ENCODE results near the gene PADI1.

DNA sequence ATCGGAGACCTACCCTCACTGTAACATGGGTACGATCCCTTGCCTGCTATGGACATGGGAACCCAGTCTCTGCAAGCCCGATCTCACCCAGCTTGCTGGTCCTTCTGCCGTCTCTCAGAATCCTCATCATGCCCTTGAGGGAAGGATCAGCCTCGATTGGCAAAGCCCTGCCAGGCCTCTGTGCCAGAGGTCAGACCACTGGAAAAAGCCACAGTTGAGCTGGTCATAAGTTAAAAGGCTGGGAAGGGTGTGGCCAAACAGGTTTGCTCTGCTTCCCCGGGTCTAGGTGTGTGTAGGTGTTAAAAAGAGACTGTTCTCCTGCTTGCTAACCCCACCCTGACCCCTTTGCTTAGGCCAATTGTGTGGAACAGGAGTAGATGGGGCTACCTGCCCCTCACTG lies 24.5 kb downstream of the PADI1 start:
- TF ChIP-seq RAD21 (conservative IDR thresholded peaks at IDR 0.05) (no peak), EP300 (conservative IDR thresholded peaks at IDR 0.05; ENCODE audit: poor library complexity, severe bottlenecking) (no peak), POLR2AphosphoS5 (IDR thresholded peaks at IDR 0.05) (no peak), EZH2 (IDR thresholded peaks at IDR 0.05; ENCODE audit: borderline replicate concordance, insufficient read depth, low read length, poor library complexity, severe bottlenecking) (no peak), TAF1 (IDR thresholded peaks at IDR 0.05; ENCODE audit: low read depth) (no peak), SMC3 (conservative IDR thresholded peaks at IDR 0.05; ENCODE audit: poor library complexity) (no peak)
- TF ChIP-seq, protein P1, sequence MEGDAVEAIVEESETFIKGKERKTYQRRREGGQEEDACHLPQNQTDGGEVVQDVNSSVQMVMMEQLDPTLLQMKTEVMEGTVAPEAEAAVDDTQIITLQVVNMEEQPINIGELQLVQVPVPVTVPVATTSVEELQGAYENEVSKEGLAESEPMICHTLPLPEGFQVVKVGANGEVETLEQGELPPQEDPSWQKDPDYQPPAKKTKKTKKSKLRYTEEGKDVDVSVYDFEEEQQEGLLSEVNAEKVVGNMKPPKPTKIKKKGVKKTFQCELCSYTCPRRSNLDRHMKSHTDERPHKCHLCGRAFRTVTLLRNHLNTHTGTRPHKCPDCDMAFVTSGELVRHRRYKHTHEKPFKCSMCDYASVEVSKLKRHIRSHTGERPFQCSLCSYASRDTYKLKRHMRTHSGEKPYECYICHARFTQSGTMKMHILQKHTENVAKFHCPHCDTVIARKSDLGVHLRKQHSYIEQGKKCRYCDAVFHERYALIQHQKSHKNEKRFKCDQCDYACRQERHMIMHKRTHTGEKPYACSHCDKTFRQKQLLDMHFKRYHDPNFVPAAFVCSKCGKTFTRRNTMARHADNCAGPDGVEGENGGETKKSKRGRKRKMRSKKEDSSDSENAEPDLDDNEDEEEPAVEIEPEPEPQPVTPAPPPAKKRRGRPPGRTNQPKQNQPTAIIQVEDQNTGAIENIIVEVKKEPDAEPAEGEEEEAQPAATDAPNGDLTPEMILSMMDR (IDR thresholded peaks at IDR 0.05; ENCODE audit: poor library complexity, severe bottlenecking) = no peak
- TF ChIP-seq, protein P2, sequence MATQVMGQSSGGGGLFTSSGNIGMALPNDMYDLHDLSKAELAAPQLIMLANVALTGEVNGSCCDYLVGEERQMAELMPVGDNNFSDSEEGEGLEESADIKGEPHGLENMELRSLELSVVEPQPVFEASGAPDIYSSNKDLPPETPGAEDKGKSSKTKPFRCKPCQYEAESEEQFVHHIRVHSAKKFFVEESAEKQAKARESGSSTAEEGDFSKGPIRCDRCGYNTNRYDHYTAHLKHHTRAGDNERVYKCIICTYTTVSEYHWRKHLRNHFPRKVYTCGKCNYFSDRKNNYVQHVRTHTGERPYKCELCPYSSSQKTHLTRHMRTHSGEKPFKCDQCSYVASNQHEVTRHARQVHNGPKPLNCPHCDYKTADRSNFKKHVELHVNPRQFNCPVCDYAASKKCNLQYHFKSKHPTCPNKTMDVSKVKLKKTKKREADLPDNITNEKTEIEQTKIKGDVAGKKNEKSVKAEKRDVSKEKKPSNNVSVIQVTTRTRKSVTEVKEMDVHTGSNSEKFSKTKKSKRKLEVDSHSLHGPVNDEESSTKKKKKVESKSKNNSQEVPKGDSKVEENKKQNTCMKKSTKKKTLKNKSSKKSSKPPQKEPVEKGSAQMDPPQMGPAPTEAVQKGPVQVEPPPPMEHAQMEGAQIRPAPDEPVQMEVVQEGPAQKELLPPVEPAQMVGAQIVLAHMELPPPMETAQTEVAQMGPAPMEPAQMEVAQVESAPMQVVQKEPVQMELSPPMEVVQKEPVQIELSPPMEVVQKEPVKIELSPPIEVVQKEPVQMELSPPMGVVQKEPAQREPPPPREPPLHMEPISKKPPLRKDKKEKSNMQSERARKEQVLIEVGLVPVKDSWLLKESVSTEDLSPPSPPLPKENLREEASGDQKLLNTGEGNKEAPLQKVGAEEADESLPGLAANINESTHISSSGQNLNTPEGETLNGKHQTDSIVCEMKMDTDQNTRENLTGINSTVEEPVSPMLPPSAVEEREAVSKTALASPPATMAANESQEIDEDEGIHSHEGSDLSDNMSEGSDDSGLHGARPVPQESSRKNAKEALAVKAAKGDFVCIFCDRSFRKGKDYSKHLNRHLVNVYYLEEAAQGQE (IDR thresholded peaks at IDR 0.05; ENCODE audit: borderline replicate concordance) = no peak

Measured in neural cell (in vitro differentiated cells).